ENCODE measurements around the gene USP12. TPM values are rescaled to one million over a fixed set of nuclear protein-coding genes. Genes with fewer than 3 reads are reported as not detected.

Gene USP12
- total RNA-seq, 2 experiments from 2014 or later, result 9.9 to 27.6 TPM

DNA sequence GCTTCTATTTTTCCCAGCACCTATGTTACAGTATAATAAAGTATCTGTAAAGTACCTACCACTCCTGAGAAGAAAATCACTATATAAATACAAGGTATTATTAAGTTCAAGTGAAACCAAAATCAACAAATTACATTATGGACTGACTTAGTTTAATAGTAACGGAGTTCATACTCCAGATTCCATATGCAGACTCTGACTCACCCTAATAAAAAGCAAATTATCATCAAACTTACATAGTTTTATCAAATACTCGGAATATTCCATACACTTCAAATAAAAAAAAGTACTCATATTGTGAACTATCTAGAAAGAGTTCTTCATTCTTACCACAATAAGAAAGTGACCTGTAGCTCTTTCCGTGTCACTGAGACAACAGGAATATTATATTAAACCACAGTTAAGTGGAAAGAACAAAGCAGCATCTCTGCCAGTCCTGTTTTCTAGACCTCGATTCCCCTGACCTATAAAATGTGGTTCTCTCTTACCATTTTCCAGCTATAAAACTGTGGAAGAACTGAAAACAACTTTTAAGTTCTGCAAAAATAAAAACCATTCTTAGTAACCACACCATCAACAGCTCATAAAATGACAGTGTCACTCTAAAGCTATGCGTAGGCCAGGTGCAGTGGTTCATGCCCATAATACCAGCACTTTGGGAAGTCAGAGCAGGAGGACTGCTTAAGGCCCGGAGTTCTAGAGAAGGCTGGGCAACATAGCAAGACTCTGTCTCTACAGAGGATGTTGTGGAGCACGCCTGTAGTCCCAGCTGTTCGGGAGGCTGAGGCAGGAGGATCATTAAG, 42.6 kb downstream of the USP12 start:
- BruUV-seq (replicated peaks), result no TSS peak
- ChIA-PET POLR2A (interaction anchor here (1.4 to 1.9 kb wide), 3 partner anchors 11 to 16 kb away, joined by 3 to 8 read pairs (median 3); no protein-coding TSS in a partner anchor), CTCF (ENCODE audit: unreplicated experiment) (no interaction called here)
- H3K27ac ChIP-seq (ENCODE audit: low read depth, low read length, poor library complexity, severe bottlenecking), result no peak overlapping the region
- no peaks in the 10 kb centered on the region for H4K20me1 ChIP-seq (ENCODE audit: insufficient read depth, low read length)
- TF ChIP-seq, protein P1, sequence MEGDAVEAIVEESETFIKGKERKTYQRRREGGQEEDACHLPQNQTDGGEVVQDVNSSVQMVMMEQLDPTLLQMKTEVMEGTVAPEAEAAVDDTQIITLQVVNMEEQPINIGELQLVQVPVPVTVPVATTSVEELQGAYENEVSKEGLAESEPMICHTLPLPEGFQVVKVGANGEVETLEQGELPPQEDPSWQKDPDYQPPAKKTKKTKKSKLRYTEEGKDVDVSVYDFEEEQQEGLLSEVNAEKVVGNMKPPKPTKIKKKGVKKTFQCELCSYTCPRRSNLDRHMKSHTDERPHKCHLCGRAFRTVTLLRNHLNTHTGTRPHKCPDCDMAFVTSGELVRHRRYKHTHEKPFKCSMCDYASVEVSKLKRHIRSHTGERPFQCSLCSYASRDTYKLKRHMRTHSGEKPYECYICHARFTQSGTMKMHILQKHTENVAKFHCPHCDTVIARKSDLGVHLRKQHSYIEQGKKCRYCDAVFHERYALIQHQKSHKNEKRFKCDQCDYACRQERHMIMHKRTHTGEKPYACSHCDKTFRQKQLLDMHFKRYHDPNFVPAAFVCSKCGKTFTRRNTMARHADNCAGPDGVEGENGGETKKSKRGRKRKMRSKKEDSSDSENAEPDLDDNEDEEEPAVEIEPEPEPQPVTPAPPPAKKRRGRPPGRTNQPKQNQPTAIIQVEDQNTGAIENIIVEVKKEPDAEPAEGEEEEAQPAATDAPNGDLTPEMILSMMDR (conservative IDR thresholded peaks at IDR 0.05; ENCODE audit: low read length), result no peak
- TF ChIP-seq EZH2phosphoT487 (IDR thresholded peaks at IDR 0.05; ENCODE audit: borderline replicate concordance, low read depth, low read length), result no peak
- H3K9me2 ChIP-seq (ENCODE audit: insufficient read depth, low read length), result no peaks in the 10 kb centered on the region
- DNase-seq (ENCODE audit: low spot score), result no peak
- H3K79me2 ChIP-seq (ENCODE audit: insufficient read depth, low read depth, low read length), result peaks cover 40% of the 10 kb centered on the region
- no peak overlapping the region for H2AFZ ChIP-seq (ENCODE audit: low read length)
- H3K4me1 ChIP-seq (ENCODE audit: insufficient read depth, low read length, poor library complexity, severe bottlenecking), result no peaks in the 10 kb centered on the region
- no peak overlapping the region for H3K4me3 ChIP-seq (ENCODE audit: low read depth, low read length, poor library complexity, severe bottlenecking)
- peaks cover 44% of the 10 kb centered on the region for H3K9me3 ChIP-seq (ENCODE audit: low read length)
- H3K36me3 ChIP-seq (ENCODE audit: insufficient read depth, low read length), result peaks cover 27% of the 10 kb centered on the region
- H3K4me2 ChIP-seq (ENCODE audit: low read length), result no peak overlapping the region
- intact Hi-C loops (cut with micrococcal nuclease; ENCODE audit: unreplicated experiment), result no loop called here

DNA sequence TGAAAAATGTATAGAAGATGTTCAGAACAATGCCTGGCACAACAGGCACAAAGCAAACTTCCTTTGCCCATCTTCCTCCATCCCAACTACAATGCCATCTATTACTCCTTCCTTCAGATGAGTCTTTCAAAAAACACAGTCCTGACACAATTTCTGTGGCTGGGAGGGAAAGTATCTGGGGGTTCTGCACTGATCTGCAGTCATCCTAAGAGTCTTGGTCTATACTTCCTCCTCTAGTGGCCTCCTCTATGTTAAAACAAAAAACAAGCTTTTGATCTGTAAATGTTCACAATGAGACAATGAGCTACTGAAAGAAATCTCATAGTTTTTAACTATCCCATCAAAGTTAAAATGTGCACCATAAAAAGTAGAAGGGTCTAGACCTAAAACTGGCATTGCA, 44.8 kb downstream of the USP12 start:
- Histone ChIP-seq H3K27ac (ENCODE audit: low read depth, low read length, poor library complexity, severe bottlenecking) (no peak overlapping the region), H3K79me2 (ENCODE audit: insufficient read depth, low read depth, low read length) (peaks cover 33% of the 10 kb centered on the region), H3K4me3 (ENCODE audit: low read depth, low read length, poor library complexity, severe bottlenecking) (no peak overlapping the region), H3K9me2 (ENCODE audit: insufficient read depth, low read length) (no peaks in the 10 kb centered on the region), H4K20me1 (ENCODE audit: insufficient read depth, low read length) (no peaks in the 10 kb centered on the region), H3K36me3 (ENCODE audit: insufficient read depth, low read length) (peaks cover 32% of the 10 kb centered on the region), H3K9me3 (ENCODE audit: low read length) (peaks cover 54% of the 10 kb centered on the region), H3K4me1 (ENCODE audit: insufficient read depth, low read length, poor library complexity, severe bottlenecking) (no peaks in the 10 kb centered on the region), H3K4me2 (ENCODE audit: low read length) (no peak overlapping the region), H2AFZ (ENCODE audit: low read length) (no peak overlapping the region)
- intact Hi-C loops (cut with micrococcal nuclease; ENCODE audit: unreplicated experiment), result no loop called here
- BruUV-seq (replicated peaks), result no TSS peak
- ChIA-PET CTCF (ENCODE audit: unreplicated experiment) (no interaction called here), POLR2A (interaction anchor here (0.6 to 1.2 kb wide), 5 partner anchors 12 to 33 kb away, joined by 3 to 5 read pairs (median 3); no protein-coding TSS in a partner anchor)
- TF ChIP-seq EZH2phosphoT487 (IDR thresholded peaks at IDR 0.05; ENCODE audit: borderline replicate concordance, low read depth, low read length), result no peak
- TF ChIP-seq, protein P1 (conservative IDR thresholded peaks at IDR 0.05; ENCODE audit: low read length), result no peak
- no peak for DNase-seq (ENCODE audit: low spot score)
